GM12878 (cell line): ENCODE data around the gene RPL37A. TPM values are rescaled to one million over a fixed set of nuclear protein-coding genes. Genes with fewer than 3 reads are reported as not detected.

Experiments
- ATAC-seq: fragments of 200-7000 bp; cut with Tn5 transposase; 3 replicates; pipeline ENCODE4 v1.9.1; 2020; ENCODE audit warnings: mild to moderate bottlenecking, moderate library complexity
- BruUV-seq: library from RNA; stranded (reverse); fragments of 400-500 nt; replicated peaks from 2 replicates; lab custom pipeline; 2021; lab: Mats Ljungman, UMichigan
- CTCF ChIA-PET: fragments of 300-600 bp; sonication (Branson Sonifier 250); formaldehyde crosslinking; extraction: SDS; loops from one replicate; lab custom pipeline; 2021; ENCODE audit warnings: inconsistent platforms; lab: Yijun Ruan, JAX
- POLR2A ChIA-PET: fragments of 350-600 bp; formaldehyde crosslinking; extraction: SDS; loops from one replicate; lab custom pipeline; 2021; ENCODE audit warnings: inconsistent platforms; lab: Charles Lee
- RAD21 ChIA-PET: fragments of 300-600 bp; sonication (Branson Sonifier 250); formaldehyde crosslinking; loops from one replicate; lab custom pipeline; 2023; ENCODE audit warnings: antibody characterized with exemption; ENCODE audit not compliant: unreplicated experiment; lab: Charles Lee
- SMC1A ChIA-PET: fragments of 300-600 bp; sonication (Branson Sonifier 250); formaldehyde crosslinking; loops from one replicate; lab custom pipeline; 2023; ENCODE audit not compliant: unreplicated experiment, uncharacterized antibody; lab: Charles Lee
- DNase-seq: peaks from one replicate; pipeline ENCODE4 v3.0.0-alpha.2; 2011; ENCODE audit warnings: low read depth, low spot score
- FAIRE-seq: peaks from 3 replicates; lab custom pipeline; 2011; peaks lifted over from hg19 to GRCh38; lab: Jason Lieb, UNC
- H2AFZ ChIP-seq: 2 replicates; pipeline ENCODE4 v1.6.0; 2011; ENCODE audit warnings: low read depth, low read length, control low read depth; ENCODE audit not compliant: control insufficient read depth
- H3K27ac ChIP-seq: 2 replicates; pipeline ENCODE4 v1.5.1; 2011; ENCODE audit warnings: control low read depth; ENCODE audit not compliant: control insufficient read depth, insufficient read depth
- H3K27me3 ChIP-seq, 2 experiments: replicated peaks in 1 of 2; 2 replicates each; pipeline versions ENCODE4 v1.6.0 to v1.6.1; 2011; ENCODE audit warnings: low read length in 1 of 2; ENCODE audit not compliant: control insufficient read depth in 2 of 2, insufficient read depth in 2 of 2
- H3K36me3 ChIP-seq, 2 experiments: 2 replicates each; pipeline ENCODE4 v1.5.1; 2011; ENCODE audit warnings: low read length in 1 of 2; ENCODE audit not compliant: control insufficient read depth in 2 of 2, insufficient read depth in 2 of 2
- H3K4me1 ChIP-seq: 2 replicates; pipeline ENCODE4 v1.6.1; 2011; ENCODE audit warnings: mild to moderate bottlenecking, low read length, moderate library complexity, mixed read lengths; ENCODE audit not compliant: control insufficient read depth, insufficient read depth
- H3K4me2 ChIP-seq: 2 replicates; pipeline ENCODE4 v1.6.0; 2011; ENCODE audit warnings: control low read depth; ENCODE audit not compliant: control insufficient read depth, insufficient read depth
- H3K4me3 ChIP-seq: fragments of 200-600 bp; sonication (generic); 2 replicates; pipeline ENCODE4 v1.5.1; 2016
- H3K79me2 ChIP-seq: 2 replicates; pipeline ENCODE4 v1.6.0; 2011; ENCODE audit warnings: low read length; ENCODE audit not compliant: control insufficient read depth, insufficient read depth
- H3K9ac ChIP-seq: 2 replicates; pipeline ENCODE4 v1.8.0; 2011; ENCODE audit warnings: low read length, control low read depth, mixed read lengths; ENCODE audit not compliant: control insufficient read depth, insufficient read depth
- H3K9me3 ChIP-seq: replicated peaks from 3 replicates; pipeline ENCODE4 v1.5.1; 2011; ENCODE audit warnings: mild to moderate bottlenecking, low read length; ENCODE audit not compliant: control insufficient read depth, insufficient read depth
- H4K20me1 ChIP-seq: 2 replicates; pipeline ENCODE4 v1.6.0; 2011; ENCODE audit not compliant: control insufficient read depth, insufficient read depth
- DPF2 ChIP-seq: fragments of 450-650 bp; IDR thresholded peaks from 2 replicates; pipeline ENCODE4 v1.6.1; 2017; ENCODE audit warnings: mild to moderate bottlenecking
- E2F8 ChIP-seq: fragments of 450-650 bp; IDR thresholded peaks from 2 replicates; pipeline ENCODE4 v1.6.1; 2018; ENCODE audit warnings: mild to moderate bottlenecking, low read depth, moderate library complexity; ENCODE audit not compliant: partially characterized antibody
- EZH2 ChIP-seq: IDR thresholded peaks from 2 replicates; pipeline ENCODE4 v1.6.1; 2012; ENCODE audit warnings: low read depth, mild to moderate bottlenecking, control low read depth, inconsistent platforms, low read length, borderline replicate concordance; ENCODE audit not compliant: control insufficient read depth
- MAX ChIP-seq: IDR thresholded peaks from 2 replicates; pipeline ENCODE4 v1.6.1; 2012; ENCODE audit warnings: low read depth, low read length, improper control_type of control experiment
- MTA3 ChIP-seq: IDR thresholded peaks from 2 replicates; pipeline ENCODE4 v1.6.1; 2012; ENCODE audit warnings: low read length, inconsistent platforms, borderline replicate concordance
- NFYB ChIP-seq: IDR thresholded peaks from 2 replicates; pipeline ENCODE4 v1.6.1; 2011; ENCODE audit warnings: low read depth, mild to moderate bottlenecking, low read length, improper control_type of control experiment, moderate library complexity; ENCODE audit not compliant: insufficient read depth
- YBX1 ChIP-seq: fragments of 450-650 bp; IDR thresholded peaks from 2 replicates; pipeline ENCODE4 v1.6.1; 2016; ENCODE audit warnings: antibody characterized with exemption
- ZNF592 ChIP-seq: fragments of 450-650 bp; IDR thresholded peaks from 2 replicates; pipeline ENCODE4 v1.6.1; 2017; ENCODE audit warnings: mild to moderate bottlenecking, moderate library complexity
- WGBS: methylation state at CpG from one replicate; pipeline ENCODE4 v1.1.6; 2016; ENCODE audit warnings: low lambda C conversion rate; ENCODE audit not compliant: insufficient replicate concordance, insufficient coverage; ENCODE audit errors: missing lambda C conversion rate; 5-methylcytosine and 5-hydroxymethylcytosine counted together
- in situ Hi-C: fragments of 300-500 bp; cut with MboI; formaldehyde crosslinking; loops from 9 replicates; pipeline ENCODE4 v1.14.3; 2018; ENCODE audit warnings: mixed read lengths
- intact Hi-C: fragments of 100-400 bp; cut with micrococcal nuclease; formaldehyde crosslinking; loops from one replicate; pipeline ENCODE4 v1.14.2; 2022; ENCODE audit not compliant: unreplicated experiment
- polyA plus RNA-seq, 11 experiments: library from polyadenylated mRNA; depleted of rRNA in 4 of 11; unstranded in 6 of 11; stranded (reverse) in 5 of 11; fragments of >200 nt; fragmentation: Nextera tagmentation in 4 of 11; fragmentation: Illumina TruSeq in 1 of 11; extraction: Ambion mirVana in 4 of 11; extraction: Trizol in 1 of 11; gene quantifications; 1 replicate in 1 of 11; 2 replicates in 10 of 11; pipeline versions ENCODE4 v1.2.1 to v1.2.3, GENCODE V29; 2011 to 2016; ENCODE audit warnings: inconsistent platforms in 2 of 11, missing spikeins in 2 of 11, low read depth in 1 of 11
- total RNA-seq, 4 experiments: library from RNA; depleted of rRNA in 3 of 4; stranded (reverse); fragments of >200 nt in 3 of 4; fragmentation: Illumina TruSeq in 1 of 4; extraction: Trizol in 1 of 4; gene quantifications; 2 replicates each; pipeline versions ENCODE4 v1.2.1 to v1.2.3, GENCODE V29; 2013 to 2021

Gene RPL37A
- total and polyA plus RNA-seq, 10 of the 15 experiments (the other 5 are each of a cell fraction or from before 2014, with no cell fraction given) = 2,847 to 6,854 (median 5,110) TPM

GRCh38 chr2:216463148-216463547, 35.5 kb upstream of the RPL37A start:
- H3K79me2 ChIP-seq = no peaks in the 10 kb centered on the region
- no peak overlapping the region for H3K9ac ChIP-seq
- no peaks in the 10 kb centered on the region for H3K27me3 ChIP-seq
- H2AFZ ChIP-seq = no peak overlapping the region
- H3K27ac ChIP-seq = no peak overlapping the region
- intact Hi-C loops (no loop called here), in situ Hi-C loops (no loop called here)
- H3K4me3 ChIP-seq = no peak overlapping the region
- CTCF ChIA-PET = interaction anchor here (1.4 kb wide), 1 partner anchor 24 kb away, joined by 3 read pairs; no protein-coding TSS in a partner anchor
- SMC1A ChIA-PET = no interaction called here
- 98% methylated on average over 2 of the region's 2 CpGs for WGBS
- ATAC-seq = no peak
- no peak for FAIRE-seq
- no peak overlapping the region for H3K4me2 ChIP-seq
- no peak for TF ChIP-seq EZH2
- TF ChIP-seq NFYB = no peak
- no peak for TF ChIP-seq DPF2
- TF ChIP-seq YBX1 = no peak
- no peak for TF ChIP-seq MTA3
- no peak for TF ChIP-seq ZNF592
- TF ChIP-seq MAX = no peak
- no peak for TF ChIP-seq E2F8
- peaks cover 0 to 2% of the 10 kb centered on the region in 2 experiments; a peak in 1 of 4 replicates for H3K36me3 ChIP-seq
- BruUV-seq = no TSS peak
- RAD21 ChIA-PET = interaction anchor here (1.5 kb wide), 1 partner anchor 241 kb away, joined by 4 read pairs; no protein-coding TSS in a partner anchor
- no peaks in the 10 kb centered on the region for H4K20me1 ChIP-seq
- POLR2A ChIA-PET = no interaction called here
- H3K9me3 ChIP-seq = no peaks in the 10 kb centered on the region
- DNase-seq = no peak
- no peaks in the 10 kb centered on the region for H3K4me1 ChIP-seq
